Stimulated activated CD8-positive, alpha-beta memory T cell treated with anti-CD3 and anti-CD28 coated beads, Interleukin-2, amount 100 ng/mL, for 48 hours (primary cell): ENCODE data around the gene ORM1.
A peak's percentile ranks its signal among the peaks of the same experiment; 100 is the strongest.

ENCODE experiments used
- DNase-seq, 2 donors: peaks; one replicate each; pipeline ENCODE4 v3.0.0-alpha.2; 2020; ENCODE audit warnings: low read depth in 2 of 2

The ORM1 gene

DNA sequence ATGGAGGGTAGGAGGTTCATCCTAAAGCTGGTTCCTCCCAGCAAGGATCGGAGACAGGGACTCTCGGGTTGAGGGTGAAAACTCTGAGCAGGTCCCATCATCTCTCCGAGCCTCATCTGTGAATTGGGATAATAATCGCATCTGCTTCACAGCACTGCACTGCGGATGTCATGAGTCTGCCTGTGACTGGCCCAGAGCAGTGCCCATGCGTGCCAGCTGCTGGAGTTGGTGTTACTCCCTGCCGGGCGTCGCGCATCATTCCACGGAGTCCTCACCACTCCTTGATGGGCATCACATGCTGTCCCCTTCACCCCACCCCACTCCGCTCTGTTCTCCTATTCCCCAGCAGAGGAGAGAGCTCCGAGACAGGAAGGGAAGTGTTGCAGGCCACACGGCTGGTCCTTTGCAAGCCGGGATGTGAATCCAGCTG lies 35.1 kb upstream of the ORM1 start:
- no peak for DNase-seq

DNA sequence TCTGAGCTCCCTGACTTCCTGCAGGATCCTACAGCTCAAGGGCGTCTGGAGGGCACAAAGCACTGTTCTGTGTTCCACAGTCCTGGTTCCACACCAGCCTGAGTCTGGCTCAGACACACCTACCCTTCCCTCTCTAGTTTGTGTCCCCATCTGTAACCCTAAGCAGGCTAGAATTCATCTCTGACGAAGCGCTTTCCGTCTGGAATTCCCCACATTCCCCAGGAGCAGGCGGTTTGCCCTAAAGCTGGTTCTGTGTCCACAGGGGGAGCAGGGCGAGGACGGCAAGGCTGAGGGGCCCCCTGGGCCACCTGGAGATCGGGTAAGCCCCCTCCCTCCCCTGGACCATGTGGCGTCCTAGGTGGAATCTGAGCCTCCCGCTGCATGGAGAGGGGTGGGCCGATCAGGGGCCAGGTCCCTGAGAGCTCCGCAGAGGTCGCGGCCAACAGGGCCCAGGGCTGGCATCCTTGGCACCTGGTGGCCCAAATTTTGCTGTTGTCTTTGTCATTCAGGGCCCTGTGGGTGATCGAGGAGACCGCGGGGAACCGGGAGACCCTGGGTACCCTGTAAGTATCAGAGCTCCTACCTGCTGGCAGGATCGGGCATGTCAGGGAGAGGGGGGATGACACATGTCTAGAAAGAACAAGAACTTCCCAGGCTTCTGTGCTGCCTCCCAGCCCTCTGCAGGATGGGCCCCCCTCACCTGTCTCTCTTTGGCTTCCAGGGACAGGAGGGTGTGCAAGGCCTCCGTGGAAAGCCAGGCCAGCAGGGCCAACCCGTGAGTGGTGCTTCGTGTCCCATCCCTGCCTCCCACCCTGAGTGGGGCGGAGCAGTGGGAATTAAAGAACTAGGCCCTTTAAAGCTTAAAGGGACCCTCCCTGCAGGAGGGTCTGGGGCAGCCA lies 34.5 kb upstream of the ORM1 start:
- no peak for DNase-seq

GRCh38 chr9:114289106-114289505 lies 33.8 kb upstream of the ORM1 start:
- DNase-seq, result no peak

GRCh38 chr9:114289571-114290481 lies 33.1 kb upstream of the ORM1 start:
- DNase-seq, result no peak

- no peak for DNase-seq
These were observed 32.3 kb upstream of the ORM1 start for GRCh38 chr9:114290561-114290986.

GRCh38 chr9:114291064-114291474 lies 31.8 kb upstream of the ORM1 start:
- DNase-seq, result peak; percentile 46 to 62

DNA sequence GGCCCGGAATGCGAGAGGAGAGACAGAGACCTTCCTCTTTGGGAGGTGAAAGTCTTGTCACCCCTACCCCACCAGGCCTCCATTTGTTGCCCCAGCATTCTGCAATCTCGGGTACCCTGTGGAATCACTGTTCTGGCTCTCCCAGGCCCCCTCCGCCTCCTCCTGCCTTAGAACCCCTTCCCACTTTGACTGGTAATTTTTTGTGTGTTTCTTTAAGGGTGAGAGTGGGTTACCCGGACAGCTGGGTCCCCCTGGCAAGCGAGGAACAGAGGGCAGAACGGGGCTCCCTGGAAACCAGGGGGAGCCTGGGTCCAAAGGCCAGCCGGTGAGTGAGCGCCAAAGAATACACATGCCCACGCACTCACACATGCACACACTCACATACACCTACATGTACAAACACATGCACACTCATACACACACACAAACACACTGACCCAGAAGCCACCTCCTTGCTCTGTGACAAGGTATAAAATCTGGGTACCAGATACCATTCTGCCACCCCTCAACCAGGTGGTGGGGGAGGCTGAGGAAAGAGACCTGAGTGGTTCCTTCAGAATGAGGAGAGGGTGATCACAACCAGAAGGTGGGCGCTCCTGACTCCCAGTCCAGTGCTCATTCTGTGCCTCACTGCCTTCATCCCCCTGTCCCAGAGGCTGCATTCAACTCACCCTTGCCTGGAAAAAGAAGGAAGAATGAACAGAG lies 30.9 kb upstream of the ORM1 start:
- no peak for DNase-seq

DNA sequence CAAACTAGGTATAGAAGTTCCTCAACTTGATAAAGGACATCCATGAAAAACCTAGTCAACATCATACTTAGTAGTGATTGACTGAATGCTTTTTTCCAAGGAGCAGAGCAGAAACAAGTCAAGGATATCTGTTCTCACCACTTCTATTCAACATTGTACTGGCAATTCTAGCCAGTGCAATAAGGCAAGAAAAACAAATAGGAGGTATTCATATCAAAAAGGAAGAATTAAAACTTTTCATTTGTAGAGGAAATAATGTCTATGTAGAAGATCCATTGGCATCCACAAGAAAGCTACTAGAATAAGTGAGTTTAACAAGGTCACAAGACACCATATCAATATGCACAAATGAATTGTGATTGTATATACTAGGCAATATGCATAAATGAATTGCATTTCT lies 28.2 kb upstream of the ORM1 start:
- no peak for DNase-seq

DNA sequence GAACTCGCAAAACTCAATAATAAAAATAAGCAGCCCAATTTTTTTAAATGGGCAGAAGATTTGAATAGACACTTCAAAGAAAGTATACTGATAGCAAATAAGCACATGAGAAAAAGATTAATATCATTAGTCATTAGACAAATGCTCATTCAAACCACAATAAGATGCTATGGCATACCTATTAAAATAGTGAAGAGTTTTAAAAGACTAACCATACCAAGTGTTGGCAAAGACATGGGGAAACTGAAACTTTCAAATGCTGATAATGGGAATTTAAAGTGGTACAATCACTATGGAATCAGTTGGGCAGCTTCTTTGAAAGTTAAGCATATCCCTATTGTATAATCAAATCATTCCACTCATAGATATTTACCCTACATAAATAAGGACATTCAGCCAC lies 26.6 kb upstream of the ORM1 start:
- DNase-seq, result no peak

GRCh38 chr9:114299286-114300152 lies 23.4 kb upstream of the ORM1 start:
- DNase-seq, result no peak

GRCh38 chr9:114300153-114300845 lies 22.6 kb upstream of the ORM1 start:
- DNase-seq, result no peak

GRCh38 chr9:114300846-114301797 lies 21.8 kb upstream of the ORM1 start:
- no peak for DNase-seq

- DNase-seq, result no peak
These were observed 20.9 kb upstream of the ORM1 start for GRCh38 chr9:114301798-114302565.

DNA sequence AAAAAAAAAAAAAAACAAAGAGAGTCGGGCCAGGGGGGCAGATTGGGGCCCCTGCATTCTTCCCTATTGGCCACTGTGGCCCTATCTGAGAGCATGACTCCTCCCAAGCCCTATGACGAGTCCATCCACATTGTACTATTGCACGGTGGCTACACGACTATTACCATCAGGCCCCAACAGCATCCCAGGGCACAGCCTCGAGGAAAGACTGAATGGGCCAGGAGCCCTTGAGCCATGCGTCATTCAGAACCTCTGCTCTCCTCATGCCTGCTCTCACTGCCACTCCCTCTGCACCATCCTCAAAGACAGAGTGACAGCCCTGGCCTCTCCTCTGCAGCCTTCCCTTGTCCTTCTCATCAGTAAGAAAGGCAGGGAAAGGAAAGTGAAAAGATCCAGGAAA lies 20.2 kb upstream of the ORM1 start:
- DNase-seq, result no peak

GRCh38 chr9:114303571-114303970 lies 19.3 kb upstream of the ORM1 start:
- DNase-seq, result no peak

GRCh38 chr9:114303977-114304376 lies 18.9 kb upstream of the ORM1 start:
- DNase-seq, result no peak

DNA sequence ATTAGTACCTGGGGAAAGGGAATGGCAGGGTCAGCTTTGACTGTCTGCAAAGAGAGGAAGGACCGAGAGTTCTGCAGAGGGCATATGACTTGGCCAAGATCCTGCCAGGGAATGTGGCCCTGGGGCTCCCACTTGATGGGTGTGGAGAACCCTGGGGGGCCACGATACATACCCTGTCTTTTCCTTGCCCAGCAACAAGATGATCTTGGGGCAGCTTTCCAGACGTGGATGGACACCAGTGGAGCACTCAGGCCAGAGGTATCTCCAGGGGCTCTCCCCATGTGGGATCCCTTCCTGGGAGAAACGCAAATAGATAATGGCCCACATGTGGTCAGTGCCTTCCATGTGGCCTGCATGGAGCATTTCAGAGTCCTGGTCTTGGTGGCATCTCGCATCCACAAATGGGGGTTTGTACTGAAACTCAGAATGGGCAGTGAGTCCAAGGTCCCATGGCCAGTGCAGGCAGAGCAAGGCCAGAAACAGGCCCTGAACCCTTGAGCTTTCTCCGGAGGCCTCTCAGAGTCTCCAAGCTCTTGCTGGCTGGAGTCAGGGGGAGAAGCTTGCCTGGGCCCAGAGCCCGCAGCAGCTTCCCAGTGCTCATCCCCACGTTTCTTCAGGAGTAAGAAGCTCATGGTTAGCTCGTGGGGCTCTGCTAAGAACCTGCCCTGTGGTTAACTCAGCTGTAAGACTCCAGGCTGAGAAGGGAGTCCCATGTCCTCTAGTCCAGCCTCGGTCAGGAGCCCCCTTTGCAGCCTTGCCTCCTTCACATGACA lies 18.3 kb upstream of the ORM1 start:
- DNase-seq, result no peak

DNA sequence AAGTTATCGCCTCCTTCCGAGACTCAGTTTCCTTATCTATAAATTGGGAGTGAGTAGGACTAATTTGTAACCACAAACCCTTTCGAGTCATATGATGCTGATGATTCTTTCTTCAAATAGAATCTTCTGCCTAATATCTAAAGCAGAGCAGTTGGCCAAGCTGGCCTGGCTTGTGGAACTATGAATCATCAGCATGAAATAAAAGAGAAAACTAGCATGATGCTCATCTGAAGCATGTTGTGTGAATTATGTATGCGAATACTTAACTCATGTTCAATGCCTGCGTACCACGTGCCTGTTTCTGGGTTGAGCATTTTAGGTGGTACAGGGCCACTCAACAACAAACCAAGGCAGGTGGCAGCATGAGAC lies 15.0 kb upstream of the ORM1 start:
- no peak for DNase-seq
